IMR-90 (cell line): ENCODE results near the gene GPR89A.
"Not testable (repeated sequence)": the region's sequence is repeated elsewhere in the genome, so short reads cannot be mapped to it uniquely, and the experiment has no call there.

Experiments
- CTCF ChIP-seq: conservative IDR thresholded peaks from 2 replicates; pipeline ENCODE4 v1.5.1; 2012; ENCODE audit warnings: mild to moderate bottlenecking, low read depth, low read length, improper control_type of control experiment
- NFE2L2 ChIP-seq: fragments of 150-350 bp; IDR thresholded peaks from 2 replicates; pipeline ENCODE4 v1.6.1; 2016; ENCODE audit warnings: low read depth, mild to moderate bottlenecking, low read length
- POLR2A ChIP-seq: IDR thresholded peaks from 2 replicates; pipeline ENCODE4 v1.6.1; 2012; ENCODE audit warnings: mild to moderate bottlenecking, low read depth, low read length
- RAD21 ChIP-seq: IDR thresholded peaks from 2 replicates; pipeline ENCODE4 v1.6.1; 2012; ENCODE audit warnings: low read length, improper control_type of control experiment
- SMC3 ChIP-seq: fragments of 150-350 bp; IDR thresholded peaks from 2 replicates; pipeline ENCODE4 v1.6.1; 2016; ENCODE audit warnings: low read depth, mild to moderate bottlenecking, antibody characterized with exemption, low read length, moderate library complexity
- TF ChIP-seq, protein P1 (sequence below): fragments of 150-350 bp; IDR thresholded peaks from 2 replicates; pipeline ENCODE4 v1.6.1; 2016; ENCODE audit warnings: low read depth, mild to moderate bottlenecking, low read length, moderate library complexity, borderline replicate concordance
- TF ChIP-seq, protein P2 (sequence below): fragments of 150-350 bp; IDR thresholded peaks from 2 replicates; pipeline ENCODE4 v1.6.1; 2017; ENCODE audit warnings: mild to moderate bottlenecking, antibody characterized with exemption, low read length, low read depth

DNA sequence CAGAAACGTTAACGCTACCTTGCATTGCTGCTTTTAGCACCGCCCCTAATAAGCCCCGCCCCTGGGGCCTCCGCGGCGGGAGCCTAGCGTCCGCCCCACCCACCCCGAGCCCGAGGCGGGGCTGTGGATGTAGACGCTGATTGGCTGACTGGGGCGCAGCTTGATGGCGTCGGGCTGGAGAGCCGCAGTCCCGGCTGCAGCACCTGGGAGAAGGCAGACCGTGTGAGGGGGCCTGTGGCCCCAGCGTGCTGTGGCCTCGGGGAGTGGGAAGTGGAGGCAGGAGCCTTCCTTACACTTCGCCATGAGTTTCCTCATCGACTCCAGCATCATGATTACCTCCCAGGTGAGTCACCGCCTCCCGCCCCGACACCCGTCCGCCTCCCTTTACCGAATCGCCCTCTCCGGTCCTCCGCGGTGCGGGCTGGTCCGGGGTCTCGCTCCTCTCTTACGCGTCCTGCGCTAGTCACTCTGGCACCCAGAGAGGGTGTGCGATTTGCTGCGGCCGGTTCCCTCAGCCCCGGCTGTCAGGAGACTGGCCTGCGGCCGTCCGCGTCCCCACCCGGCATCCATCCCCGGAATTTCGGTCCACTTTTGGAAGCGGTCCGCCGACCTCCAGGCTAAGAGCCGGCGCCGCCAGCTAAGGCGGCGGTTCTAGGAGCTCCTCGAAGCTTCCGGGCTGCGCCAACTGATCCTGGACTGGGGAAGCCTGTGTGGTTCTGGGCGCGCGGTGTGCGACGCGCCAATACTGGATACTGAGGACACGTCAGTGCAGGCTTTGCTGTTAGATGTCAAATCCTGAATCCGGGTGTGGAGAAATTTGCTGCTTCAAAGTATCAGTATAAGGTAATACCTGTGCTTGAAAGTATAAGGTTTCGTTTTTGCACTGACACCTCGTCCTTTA lies at the start of gene GPR89A:
- not testable (repeated sequence) for TF ChIP-seq RAD21, CTCF, SMC3, NFE2L2
- peak; percentile 68; the same call in 1 of the 2 replicates for TF ChIP-seq POLR2A
- TF ChIP-seq, protein P1, sequence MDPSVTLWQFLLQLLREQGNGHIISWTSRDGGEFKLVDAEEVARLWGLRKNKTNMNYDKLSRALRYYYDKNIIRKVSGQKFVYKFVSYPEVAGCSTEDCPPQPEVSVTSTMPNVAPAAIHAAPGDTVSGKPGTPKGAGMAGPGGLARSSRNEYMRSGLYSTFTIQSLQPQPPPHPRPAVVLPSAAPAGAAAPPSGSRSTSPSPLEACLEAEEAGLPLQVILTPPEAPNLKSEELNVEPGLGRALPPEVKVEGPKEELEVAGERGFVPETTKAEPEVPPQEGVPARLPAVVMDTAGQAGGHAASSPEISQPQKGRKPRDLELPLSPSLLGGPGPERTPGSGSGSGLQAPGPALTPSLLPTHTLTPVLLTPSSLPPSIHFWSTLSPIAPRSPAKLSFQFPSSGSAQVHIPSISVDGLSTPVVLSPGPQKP: not testable (repeated sequence)
- TF ChIP-seq, protein P2, sequence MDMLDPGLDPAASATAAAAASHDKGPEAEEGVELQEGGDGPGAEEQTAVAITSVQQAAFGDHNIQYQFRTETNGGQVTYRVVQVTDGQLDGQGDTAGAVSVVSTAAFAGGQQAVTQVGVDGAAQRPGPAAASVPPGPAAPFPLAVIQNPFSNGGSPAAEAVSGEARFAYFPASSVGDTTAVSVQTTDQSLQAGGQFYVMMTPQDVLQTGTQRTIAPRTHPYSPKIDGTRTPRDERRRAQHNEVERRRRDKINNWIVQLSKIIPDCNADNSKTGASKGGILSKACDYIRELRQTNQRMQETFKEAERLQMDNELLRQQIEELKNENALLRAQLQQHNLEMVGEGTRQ: not testable (repeated sequence)
